Middle frontal gyrus (tissue), 1 donor: ENCODE data around the gene OGT.
"Not testable (repeated sequence)": the region's sequence is repeated elsewhere in the genome, so short reads cannot be mapped to it uniquely, and the experiment has no call there.

Experiments used
- DNase-seq: peaks from one replicate; pipeline ENCODE4 v3.0.0-alpha.2; 2015; ENCODE audit warnings: low spot score; ENCODE audit errors: extremely low spot score

Gene OGT

DNA sequence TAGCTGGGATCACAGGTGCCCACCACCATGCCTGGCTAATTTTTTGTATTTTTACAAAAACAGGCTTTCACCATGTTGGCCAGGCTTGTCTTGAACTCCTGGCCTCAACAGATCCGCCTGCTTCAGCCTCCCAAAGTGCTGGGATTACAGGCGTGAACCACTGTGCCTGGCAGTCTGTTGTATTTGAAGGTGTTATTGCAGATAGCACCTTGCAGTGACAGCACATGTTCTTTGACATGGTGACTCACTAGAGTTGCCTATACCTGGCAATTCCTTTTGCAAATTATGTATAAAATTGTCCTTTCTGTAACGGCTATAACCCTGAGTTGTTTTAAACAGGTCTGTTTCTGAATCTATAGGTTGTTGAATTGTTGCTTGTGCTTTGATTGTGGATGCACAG lies 7.9 kb downstream of the OGT start:
- no peak for DNase-seq

DNA sequence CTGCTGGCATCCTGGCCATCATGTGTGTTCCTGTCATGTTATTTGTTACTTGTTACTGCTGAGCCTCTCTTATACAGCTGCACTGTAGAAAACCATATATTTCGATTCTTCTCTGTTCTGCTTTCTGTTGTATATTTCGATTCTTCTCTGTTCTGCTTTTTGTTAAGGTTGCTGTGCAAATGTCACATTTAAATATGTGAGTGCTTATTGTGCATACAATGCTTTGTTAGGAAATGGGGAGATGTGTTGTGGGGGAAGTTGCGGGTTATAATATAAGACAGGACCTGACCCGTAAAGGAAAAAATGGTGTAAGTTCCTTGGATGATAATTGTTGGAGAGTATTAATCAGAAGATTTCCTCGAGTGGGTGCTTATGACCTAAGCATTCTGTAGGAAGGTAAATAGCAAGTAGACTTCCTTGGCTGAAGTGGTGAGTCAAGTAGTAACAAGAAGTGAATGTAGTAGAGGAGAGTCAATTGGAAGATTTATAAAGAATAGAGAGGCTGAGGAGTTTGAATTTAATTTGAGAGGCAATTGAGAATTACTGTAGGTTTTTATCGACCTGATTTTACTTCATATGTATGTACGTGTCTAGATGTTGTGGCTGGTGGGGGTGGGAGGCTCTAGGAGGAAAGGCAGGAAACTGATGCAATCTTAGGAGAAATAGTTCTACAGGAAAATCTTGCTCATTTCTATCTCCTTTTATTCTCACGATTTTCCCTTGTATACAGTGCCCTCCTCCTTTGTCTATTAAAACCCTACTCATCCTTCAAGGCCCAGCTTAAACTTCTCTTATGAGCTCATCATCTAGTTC lies 8.5 kb downstream of the OGT start:
- no peak for DNase-seq

DNA sequence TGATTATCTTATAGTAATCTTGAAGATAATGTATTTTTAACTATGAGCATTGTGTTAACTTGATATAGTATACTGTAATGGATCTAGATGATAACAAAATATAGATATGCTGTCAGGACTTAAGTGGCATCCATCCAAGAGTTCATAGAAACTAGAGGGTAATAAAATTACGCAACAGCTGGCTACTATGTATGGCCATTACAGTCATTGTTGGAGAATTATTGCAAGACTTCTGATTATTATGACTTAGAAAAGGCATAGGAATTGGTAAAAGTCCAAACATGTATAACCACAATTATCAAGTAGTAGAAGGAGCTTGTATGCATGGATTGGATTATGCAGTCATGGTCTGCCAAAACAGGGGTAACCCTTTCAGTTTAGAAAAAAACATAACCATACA lies 9.5 kb downstream of the OGT start:
- no peak for DNase-seq

DNA sequence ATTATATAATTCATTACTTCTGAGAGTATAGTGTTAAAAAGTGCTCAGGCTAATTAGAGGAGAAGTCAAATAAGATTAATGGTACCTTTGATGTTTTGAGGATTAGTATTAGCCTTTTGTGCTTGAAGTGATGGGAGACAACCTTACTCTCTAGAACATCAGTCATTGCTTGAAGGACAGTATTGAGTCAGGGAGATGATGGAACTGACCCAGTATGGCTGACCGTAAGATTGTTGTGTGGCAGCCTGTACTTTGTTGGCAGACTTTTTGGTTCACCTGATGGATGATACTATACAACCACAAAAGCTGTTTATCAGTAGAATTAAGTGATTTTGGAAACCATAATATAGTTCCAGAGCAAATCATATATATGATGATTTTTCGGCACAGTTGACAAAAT lies 9.9 kb downstream of the OGT start:
- DNase-seq: no peak

DNA sequence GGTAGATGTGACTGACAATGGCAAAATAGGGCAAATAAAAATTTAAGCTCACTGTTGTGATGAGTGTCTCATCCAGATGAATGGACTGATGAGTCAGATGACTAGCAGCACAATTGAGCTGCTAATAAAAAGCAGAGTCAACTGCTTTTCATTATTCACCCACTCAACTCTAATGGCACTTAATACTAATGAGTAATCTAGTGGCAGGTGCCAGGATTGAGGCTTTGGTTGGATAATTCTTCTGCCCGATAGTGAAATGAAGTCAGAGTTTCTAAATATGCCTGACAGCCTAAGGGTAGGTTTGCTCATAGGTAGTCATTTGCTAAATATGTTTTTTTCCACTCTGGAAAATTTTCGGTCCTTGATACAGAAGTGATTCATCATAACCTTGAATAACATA lies 10.4 kb downstream of the OGT start:
- DNase-seq: no peak

DNA sequence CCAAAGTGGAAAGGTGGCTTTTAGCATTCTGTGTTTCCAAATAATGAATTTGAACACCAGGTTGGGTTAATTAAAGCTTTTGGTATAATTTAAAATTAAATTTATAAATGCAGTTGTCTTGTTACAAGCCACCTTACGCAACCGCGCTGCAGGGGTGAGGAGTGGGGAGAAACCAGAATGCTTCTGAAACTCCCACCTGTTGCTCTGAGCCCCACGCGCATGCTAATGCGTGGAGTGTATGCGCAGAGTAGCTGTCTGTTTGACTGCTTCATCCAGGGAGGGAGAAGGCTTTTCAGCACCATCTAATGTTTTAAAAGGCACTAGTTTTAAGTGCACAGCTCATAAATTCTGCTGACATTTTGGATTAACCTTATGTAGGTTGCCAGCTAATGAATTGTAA lies 12.5 kb downstream of the OGT start:
- no peak for DNase-seq

DNA sequence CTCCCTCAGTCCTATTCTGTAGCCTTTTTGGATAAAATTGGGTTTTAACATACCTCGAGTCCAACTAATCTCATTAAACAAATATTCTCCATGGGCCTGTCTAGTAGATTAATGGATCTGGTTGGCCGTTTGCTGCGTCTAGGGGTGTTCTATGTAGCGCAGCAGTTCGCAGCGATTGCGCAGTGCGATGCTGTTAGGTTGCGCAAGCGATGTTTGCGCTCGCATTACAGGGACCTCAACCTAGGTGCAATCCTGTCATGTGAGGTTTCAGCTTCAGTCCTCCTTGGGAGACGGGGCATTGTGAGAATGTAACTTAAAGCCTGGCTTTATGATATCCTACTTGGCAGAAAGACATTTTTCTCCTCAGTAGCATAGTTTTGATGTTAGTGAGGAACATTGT lies 14.0 kb downstream of the OGT start:
- no peak for DNase-seq

DNA sequence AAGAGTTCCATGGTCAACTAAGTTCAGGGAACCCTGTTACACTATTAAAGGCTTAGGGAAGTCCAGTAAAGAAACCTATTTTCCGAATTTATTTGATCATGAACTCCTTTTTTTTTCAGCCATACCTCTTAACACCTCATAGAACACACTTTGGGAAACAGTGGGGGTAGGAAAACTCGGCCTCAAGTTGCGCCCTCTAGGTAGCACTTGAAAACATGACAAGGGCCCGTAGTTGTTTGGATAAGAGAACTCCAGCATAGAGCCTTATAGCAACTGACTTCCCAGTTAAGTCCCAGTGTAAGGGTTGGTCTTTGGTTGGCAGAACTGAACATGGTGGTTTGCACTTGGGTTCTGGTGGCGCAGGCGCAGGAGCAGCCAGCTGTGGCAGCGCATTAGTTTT lies 14.4 kb downstream of the OGT start:
- no peak for DNase-seq

DNA sequence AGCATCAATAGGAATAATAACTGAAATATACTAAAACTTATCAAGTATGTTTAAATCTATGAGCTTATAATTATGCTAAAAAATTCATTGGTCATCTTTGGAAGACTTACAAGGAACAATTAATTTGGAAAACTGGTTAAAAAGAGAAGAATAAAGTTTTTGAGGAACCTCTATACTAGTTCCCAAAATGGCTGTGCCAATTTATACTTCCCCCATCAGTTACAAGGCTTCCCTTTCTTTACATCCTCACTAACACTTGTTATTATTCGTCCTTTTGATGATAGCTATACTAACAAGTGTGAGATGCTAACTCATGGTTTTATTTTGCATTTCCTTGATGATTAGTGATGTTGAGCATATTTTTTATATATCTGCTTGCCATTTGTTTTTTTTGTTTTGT lies 17.1 kb downstream of the OGT start:
- DNase-seq: no peak

DNA sequence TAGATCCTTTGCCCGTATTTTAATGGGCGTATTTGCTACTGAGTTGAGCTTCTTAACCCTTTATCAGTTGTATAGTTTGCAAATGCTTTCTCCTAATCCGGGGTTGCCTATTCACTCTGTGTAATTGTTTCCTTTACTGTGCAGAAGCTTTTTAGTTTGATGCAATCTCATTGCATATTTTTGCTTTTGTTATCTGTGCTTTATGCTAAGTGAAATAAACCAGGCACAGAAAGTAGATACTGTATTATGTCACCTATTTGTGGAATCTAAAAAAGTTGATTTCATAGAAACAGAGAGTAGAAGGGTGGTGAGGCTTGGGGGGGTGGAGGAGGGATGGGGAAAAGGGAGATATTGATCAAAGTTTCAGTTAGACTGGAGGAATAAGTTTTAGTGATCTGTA lies 17.7 kb downstream of the OGT start:
- no peak for DNase-seq

DNA sequence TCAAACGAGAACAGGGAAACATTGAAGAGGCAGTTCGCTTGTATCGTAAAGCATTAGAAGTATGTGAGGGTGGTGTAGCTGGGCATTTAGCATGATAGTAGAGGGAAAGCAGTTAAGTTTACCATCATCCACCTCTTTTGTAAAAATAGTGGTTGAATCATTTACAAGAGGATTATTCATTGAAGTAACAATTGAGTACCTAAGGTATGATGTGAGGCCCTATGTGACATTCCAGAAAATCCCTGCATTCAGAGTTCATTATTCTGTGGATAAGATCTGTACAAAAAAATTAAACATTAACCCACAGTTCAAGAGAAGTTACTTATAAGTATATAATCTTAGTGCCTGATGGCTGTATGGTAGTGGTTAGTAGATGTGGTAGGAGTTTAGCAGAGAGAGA lies 23.1 kb downstream of the OGT start:
- no peak for DNase-seq

DNA sequence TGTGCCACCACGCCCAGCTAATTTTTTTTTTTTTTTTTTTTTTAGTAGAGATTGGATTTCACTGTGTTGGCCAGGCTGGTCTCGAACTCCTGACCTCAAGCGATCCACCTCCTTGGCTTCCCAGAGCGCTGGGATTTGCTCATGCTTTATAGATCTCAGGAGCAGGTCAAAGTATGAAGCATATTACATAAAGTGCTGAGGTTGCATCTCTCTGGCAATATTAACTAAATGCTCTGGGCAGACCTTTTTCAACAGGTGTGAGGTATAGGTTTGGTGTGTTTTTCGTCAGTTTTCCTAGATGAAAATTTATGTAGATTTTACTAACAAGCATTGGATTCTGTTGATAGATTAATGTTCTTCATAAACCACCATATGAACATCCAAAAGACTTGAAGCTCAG lies 26.0 kb downstream of the OGT start:
- no peak for DNase-seq

DNA sequence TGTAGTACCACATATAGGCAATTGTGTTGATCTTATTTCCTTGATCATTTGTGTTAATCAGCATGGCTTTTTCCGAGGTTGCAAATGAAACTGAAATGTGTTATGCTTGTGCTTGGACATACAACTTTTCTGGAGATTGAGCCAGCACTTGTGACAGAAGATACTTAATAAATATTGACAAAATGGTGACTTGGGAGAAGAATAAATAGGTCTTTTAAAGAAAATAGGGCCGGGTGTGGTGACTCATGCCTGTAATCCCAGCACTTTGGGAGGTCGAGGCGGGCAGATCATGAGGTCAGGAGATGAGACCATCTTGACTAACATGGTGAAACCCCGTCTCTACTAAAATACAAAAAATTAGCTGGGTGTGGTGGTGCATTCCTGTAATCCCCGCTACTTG lies 26.9 kb downstream of the OGT start:
- DNase-seq: not testable (repeated sequence)

DNA sequence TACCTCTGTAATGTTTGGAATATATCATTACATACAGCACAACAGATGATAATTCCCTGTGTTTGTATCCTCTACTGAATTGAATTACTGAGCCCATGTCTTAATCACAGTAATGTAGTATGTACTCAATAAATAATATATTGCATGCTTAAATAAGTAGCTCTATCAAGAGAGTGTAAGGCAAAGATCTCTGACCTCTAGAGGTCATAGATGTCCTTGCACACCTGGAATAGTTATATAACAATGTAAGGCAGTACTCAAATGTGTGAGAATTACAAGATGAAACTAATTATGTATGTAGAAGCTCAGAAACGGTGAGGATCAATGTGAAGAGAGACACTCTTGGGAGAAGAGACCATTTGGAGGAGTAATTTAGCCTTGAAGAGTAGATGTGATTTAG lies 31.0 kb downstream of the OGT start:
- no peak for DNase-seq

DNA sequence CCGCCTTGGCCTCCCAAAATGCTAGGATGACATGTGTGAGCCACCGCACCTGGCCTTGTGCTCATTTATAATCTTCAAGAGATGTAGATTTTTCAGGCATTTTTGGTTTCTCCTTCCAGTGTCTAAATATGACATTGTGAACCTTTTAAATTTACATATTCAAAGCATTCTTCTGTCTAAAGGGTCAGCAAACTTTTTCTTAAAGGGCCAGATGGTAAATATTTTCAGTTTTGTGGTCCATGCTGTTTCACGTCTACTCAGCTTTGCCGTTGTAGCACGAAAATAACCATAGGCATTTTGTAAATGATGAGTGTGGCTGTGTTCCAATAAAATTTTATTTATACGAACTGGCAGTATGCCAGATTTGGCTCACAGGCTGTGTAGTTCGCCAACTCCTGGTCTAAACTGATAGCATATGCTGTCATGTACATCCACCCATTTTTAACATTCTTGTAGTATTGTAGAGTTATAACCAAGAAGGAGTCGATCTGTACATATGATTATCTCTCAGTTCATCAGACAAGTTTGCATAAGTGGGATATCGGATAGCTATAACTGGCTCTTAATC lies 32.7 kb downstream of the OGT start:
- DNase-seq: no peak

DNA sequence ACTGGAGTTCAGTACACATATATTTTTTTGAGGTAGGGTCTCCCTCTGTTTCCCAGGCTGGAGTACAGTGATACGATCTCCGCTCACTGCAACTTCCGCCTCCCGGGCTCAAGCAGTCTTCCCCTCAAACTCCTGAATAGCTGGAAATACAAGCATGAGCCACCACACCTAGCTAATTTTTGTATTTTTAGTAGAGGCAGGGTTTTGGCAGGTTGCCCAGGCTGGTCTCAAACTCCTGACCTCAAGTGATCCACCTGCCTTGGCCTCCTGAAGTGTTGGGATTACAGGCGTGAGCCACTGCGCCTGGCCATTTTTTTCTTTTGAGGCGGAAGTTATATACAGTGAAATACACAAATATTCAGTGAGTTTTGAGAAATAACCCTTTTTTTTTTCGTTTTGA lies 38.5 kb downstream of the OGT start:
- DNase-seq: not testable (repeated sequence)

DNA sequence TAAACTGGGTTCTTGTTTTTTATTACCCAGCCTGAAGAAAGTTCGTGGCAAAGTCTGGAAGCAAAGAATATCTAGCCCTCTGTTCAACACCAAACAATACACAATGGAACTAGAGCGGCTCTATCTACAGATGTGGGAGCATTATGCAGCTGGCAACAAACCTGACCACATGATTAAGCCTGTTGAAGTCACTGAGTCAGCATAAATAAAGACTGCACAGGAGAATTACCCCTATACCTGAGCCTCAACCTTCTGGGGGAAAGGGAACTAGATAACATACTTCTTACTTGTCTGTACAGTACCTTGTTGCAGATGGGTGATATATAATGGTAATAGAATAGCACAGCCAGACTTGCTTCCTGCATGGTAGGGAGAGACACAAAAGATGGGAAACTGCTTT lies 40.7 kb downstream of the OGT start:
- DNase-seq: no peak

DNA sequence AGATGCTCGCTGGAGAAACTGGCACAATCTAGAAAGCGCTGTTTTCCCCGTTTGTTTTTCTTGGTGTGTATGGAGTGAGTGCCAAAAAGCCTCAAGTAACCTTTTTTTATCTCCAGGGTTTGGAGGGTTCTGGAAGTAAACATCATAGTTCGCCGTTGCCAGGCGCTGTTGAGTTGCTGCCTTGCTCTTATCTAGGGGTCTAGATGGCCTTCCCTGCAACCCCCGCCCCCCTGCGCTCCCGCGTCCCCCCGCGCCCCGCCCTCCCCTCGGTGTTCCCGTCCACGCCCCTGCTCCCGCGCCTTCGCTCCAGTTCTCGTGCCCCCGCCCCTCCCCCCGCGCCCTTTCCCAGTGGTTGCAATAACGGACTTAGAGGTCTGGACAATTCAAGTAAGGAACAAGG lies 44.8 kb downstream of the OGT start:
- DNase-seq: no peak

DNA sequence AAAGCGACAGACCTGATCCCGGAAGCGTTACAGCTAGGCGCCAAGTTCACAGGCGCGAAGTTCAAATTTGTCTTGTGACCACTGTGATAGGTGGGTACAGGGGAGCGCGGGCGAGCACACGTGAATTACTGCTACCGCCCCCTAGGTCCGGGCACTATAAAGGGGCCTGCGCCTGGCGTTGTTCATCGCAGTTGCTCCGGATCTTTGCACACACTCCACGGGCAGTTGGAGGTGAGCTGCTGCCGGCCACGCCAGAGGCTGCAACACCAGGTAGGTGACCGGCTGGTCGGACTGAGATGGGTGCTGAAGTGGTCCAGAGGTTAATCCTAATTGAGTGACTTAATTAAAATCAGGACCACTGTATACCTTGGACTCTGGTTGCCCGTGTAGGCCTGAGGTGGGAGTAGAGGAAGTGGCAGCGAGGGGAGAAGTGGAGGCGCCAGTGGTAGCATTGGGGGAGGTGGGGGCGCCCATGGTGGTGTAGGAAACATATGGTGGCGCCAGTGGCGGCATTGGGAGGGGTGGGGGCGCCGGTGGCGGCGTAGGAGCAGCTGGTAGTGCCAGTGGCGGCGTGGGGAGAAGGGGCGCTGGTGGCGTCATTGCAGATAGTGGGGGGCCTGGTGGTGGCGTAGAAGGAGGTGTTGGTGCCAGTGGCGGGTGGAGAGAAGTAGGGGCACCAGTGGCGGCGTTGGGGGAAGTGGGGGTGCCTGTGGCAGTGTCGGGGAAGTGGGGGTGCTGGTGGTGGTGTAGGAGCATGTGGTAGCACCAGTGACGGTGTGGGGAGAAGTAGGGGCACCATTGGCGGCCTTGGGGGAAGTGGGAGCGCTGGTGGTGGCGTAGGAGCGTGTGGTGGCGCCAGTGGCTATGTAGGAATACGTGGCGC lies 45.6 kb downstream of the OGT start, which contains the start of gene GCNA:
Gene GCNA, plus strand, starts transcription at position 185 of the 883 bp plus-strand sequence. CDS start 2,385 bp downstream, outside the sequence.
- no peak for DNase-seq

DNA sequence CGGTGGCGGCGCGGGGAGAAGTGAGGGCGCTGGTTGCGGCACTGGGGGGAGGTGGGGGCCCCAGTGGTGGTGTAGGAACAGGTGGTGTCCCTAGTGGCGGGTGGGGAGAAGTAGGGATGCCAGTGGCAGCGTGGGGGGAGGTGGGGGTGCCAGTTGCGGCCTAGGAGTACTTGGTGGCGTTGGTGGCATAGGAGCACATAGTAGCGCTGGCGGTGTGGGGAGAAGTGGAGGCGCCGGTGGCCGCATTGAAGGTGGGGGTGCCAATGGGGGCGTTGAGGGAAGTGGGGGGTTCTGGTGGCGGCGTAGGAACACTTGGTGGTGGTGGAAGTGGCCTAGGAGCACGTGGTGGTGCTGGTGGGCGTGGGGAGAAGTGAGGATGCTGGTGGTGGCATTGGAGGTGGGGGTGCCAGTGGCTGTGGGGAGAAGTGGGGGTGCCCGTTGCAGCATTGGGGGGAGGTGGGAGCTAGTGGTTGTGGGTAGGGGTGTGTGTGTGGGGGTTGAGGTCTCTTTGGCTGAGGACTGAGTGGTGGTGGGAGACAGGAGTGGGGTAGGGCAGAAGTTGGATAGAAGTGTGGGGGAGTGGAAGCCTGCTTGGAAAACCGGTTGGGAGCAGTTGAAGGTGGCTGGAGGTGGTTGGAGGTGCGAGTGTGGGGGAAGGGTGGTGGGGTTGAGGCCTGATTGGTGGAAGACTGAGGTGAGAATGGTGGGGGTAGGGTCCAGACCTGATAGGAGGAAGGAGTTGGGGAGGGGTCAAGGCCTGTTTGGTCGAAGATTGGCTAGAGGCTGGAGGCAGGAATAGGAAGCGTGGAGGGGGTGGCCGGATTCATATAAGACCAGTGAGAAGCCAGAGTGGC lies 46.5 kb downstream of the OGT start:
- DNase-seq: no peak

DNA sequence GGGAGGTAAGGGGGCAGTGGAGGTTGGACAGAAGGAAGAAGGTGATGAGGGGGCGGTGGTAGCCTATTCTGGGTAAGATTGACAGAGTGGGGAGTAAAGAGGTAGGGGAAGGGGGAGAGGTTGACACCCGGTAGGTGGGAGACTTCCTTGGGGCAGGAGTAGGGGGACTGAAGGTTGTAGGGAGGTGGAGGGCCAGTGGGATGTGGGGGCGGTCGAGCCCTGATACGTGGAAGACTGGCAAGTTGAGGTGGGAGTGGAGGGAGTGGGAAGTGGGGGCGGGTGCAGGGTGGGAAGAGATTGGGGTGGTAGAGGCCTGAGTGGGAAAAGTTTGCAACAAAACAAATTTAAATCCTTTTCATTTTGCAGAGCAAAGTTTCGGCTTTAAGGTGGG lies 47.1 kb downstream of the OGT start:
- DNase-seq: no peak
